B cell (primary cell): ENCODE data around the gene ZNF618. TPM values are rescaled to one million over a fixed set of nuclear protein-coding genes. Genes with fewer than 3 reads are reported as not detected.

Source experiments
- ATAC-seq: fragments of 200-7000 bp; cut with Tn5 transposase; one replicate; pipeline ENCODE4 v1.10.0; 2021; ENCODE audit warnings: low read depth, mild to moderate bottlenecking, moderate number of reproducible peaks, moderate library complexity
- CTCF ChIA-PET: fragments of 350-600 bp; sonication (Branson Sonifier 250); formaldehyde crosslinking; loops from one replicate; lab custom pipeline; 2021; ENCODE audit warnings: antibody characterized with exemption, inconsistent platforms; lab: Charles Lee
- POLR2A ChIA-PET: fragments of 350-600 bp; sonication (Branson Sonifier 250); formaldehyde crosslinking; loops from one replicate; lab custom pipeline; 2021; ENCODE audit warnings: antibody characterized with exemption; lab: Charles Lee
- DNase-seq: peaks from one replicate; pipeline ENCODE4 v3.0.0; 2013
- H2AFZ ChIP-seq: 2 replicates; pipeline ENCODE4 v1.6.1; 2012; ENCODE audit warnings: mild to moderate bottlenecking, low read depth, low read length; ENCODE audit not compliant: insufficient read depth, poor library complexity, severe bottlenecking
- H3K27ac ChIP-seq, 2 donors: 1 replicate in 1 of 2; 2 replicates in 1 of 2; pipeline ENCODE4 v1.5.1; 2012 to 2013; ENCODE audit warnings: low read length in 2 of 2, mild to moderate bottlenecking in 2 of 2, moderate library complexity in 1 of 2
- H3K27me3 ChIP-seq, 4 experiments: fragments of 200-600 bp in 1 of 4; sonication (generic) in 1 of 4; replicated peaks in 1 of 4; 1 replicate in 2 of 4; 2 replicates in 2 of 4; pipeline versions ENCODE4 v1.6.1 to v1.7.0; 2013 to 2016; ENCODE audit warnings: low read length in 3 of 4, mild to moderate bottlenecking in 2 of 4, mixed read lengths in 1 of 4, moderate library complexity in 1 of 4; ENCODE audit not compliant: insufficient read depth in 4 of 4, control insufficient read depth in 3 of 4; ENCODE audit errors: control extremely low read depth in 1 of 4
- H3K36me3 ChIP-seq, 2 experiments: replicated peaks in 1 of 2; 1 replicate in 1 of 2; 2 replicates in 1 of 2; pipeline versions ENCODE4 v1.6.1 to v1.7.1; 2013; ENCODE audit warnings: low read length in 1 of 2; ENCODE audit not compliant: insufficient read depth in 2 of 2, control insufficient read depth in 1 of 2; ENCODE audit errors: control extremely low read depth in 1 of 2, extremely low read depth in 1 of 2
- H3K4me1 ChIP-seq, 2 donors: fragments of 200-600 bp in 1 of 2; sonication (generic) in 1 of 2; 1 replicate in 1 of 2; 2 replicates in 1 of 2; pipeline versions ENCODE4 v1.5.1 to v1.6.1; 2013 to 2017; ENCODE audit warnings: low read length in 2 of 2; ENCODE audit not compliant: control insufficient read depth in 2 of 2, insufficient read depth in 2 of 2
- H3K4me2 ChIP-seq: replicated peaks from 2 replicates; pipeline ENCODE3; 2012; ENCODE audit warnings: mild to moderate bottlenecking, low read depth, low read length; ENCODE audit not compliant: poor library complexity, severe bottlenecking
- H3K4me3 ChIP-seq, 5 experiments: fragments of 200-600 bp in 1 of 5; sonication (generic) in 1 of 5; 1 replicate in 3 of 5; 2 replicates in 2 of 5; pipeline versions ENCODE4 v1.5.1 to v1.7.0; 2011 to 2016; ENCODE audit warnings: low read length in 4 of 5, mild to moderate bottlenecking in 4 of 5, low read depth in 2 of 5, control low read depth in 1 of 5, moderate library complexity in 1 of 5; ENCODE audit not compliant: insufficient read depth in 1 of 5; ENCODE audit errors: control extremely low read depth in 1 of 5, extremely low read depth in 1 of 5
- H3K79me2 ChIP-seq: fragments of 200-600 bp; sonication (generic); one replicate; pipeline ENCODE4 v1.6.0; 2016; ENCODE audit warnings: low read length; ENCODE audit not compliant: control insufficient read depth, insufficient read depth
- H3K9ac ChIP-seq: fragments of 200-600 bp; sonication (generic); 2 replicates; pipeline ENCODE4 v1.6.1; 2017; ENCODE audit warnings: mild to moderate bottlenecking, low read length, moderate library complexity
- H3K9me3 ChIP-seq, 3 donors: one replicate each; pipeline versions ENCODE4 v1.6.1 to v1.7.1; 2013; ENCODE audit warnings: low read length in 2 of 3; ENCODE audit not compliant: control insufficient read depth in 2 of 3, insufficient read depth in 1 of 3; ENCODE audit errors: control extremely low read depth in 1 of 3
- H4K20me1 ChIP-seq: 2 replicates; pipeline ENCODE4 v1.6.0; 2012; ENCODE audit warnings: mild to moderate bottlenecking, low read length; ENCODE audit not compliant: insufficient read depth, control insufficient read depth, poor library complexity, severe bottlenecking
- H3K27ac Mint-ChIP-seq: one replicate; pipeline ENCODE4 v1.8.0; 2021; ENCODE audit warnings: mixed read lengths
- H3K27me3 Mint-ChIP-seq: one replicate; pipeline ENCODE4 v1.8.0; 2021; ENCODE audit warnings: mixed read lengths
- H3K4me1 Mint-ChIP-seq: one replicate; pipeline ENCODE4 v1.8.0; 2021; ENCODE audit warnings: mixed read lengths
- H3K4me3 Mint-ChIP-seq: one replicate; pipeline ENCODE4 v1.8.0; 2021; ENCODE audit warnings: mixed read lengths
- H3K9me3 Mint-ChIP-seq: one replicate; pipeline ENCODE4 v1.8.0; 2022; ENCODE audit warnings: mixed read lengths; ENCODE audit not compliant: insufficient read depth
- CTCF ChIP-seq: fragments of 200-600 bp; IDR thresholded peaks from one replicate; pipeline ENCODE4 v1.8.0; 2022; ENCODE audit warnings: antibody characterized with exemption, mild to moderate bottlenecking
- EZH2 ChIP-seq: IDR thresholded peaks from 2 replicates; pipeline ENCODE4 v1.6.1; 2012; ENCODE audit warnings: borderline replicate concordance, low read depth, mild to moderate bottlenecking, moderate library complexity, low read length; ENCODE audit not compliant: insufficient read depth, poor library complexity, severe bottlenecking
- WGBS: methylation state at CpG from one replicate; pipeline ENCODE4 v1.1.5; 2013; ENCODE audit warnings: missing lambda C conversion rate; ENCODE audit not compliant: insufficient coverage; 5-methylcytosine and 5-hydroxymethylcytosine counted together
- intact Hi-C: fragments of 100-400 bp; cut with micrococcal nuclease; formaldehyde crosslinking; loops from one replicate; pipeline ENCODE4 v1.10.0; 2022
- polyA plus RNA-seq: library from polyadenylated mRNA; depleted of rRNA; stranded (reverse); fragments of >200 nt; gene quantifications from 2 replicates; pipeline ENCODE4 v1.2.3, GENCODE V29; 2012
- total RNA-seq, 2 donors: library from RNA; stranded (reverse); fragments of 120-200 nt in 1 of 2; gene quantifications; 1 replicate in 1 of 2; 2 replicates in 1 of 2; pipeline versions ENCODE4 v1.2.3 to v1.2.4, GENCODE V29; 2013 to 2022

The ZNF618 gene
- total and polyA plus RNA-seq, 2 donors (not counting 1 experiment from before 2014, with no cell fraction given), result 1.4 to 2.5 TPM

DNA sequence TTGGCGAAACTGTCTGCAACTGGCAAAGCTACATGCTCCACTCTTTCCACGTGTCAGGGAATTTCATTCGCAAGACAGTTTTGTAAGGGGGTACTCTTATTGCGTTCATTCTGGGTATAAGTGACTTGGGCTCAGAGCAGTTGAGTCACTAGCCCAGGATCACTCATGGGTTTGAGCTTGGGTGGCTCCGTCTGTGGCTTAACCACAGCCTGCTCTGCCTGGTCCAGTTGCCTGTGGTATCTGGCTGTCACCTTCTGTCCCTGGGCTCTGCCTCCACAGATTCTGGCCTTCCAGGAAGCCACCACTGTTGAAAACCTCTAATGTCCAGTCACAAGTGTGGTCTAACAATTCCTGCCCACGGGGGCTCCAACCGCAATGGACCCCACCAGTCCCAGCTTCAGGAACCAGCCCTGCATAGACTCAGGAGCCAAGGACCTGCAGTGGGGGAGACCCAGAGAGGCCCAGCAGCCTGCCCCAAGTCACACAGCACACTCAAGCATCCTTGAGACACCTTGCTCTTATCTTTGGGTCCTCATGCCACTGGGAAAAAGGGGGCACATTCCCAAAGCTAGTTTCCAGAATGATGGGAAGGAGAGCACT is 212.6 kb downstream of the ZNF618 start:
- Histone ChIP-seq H3K27me3 (no peaks in the 10 kb centered on the region), H3K36me3 (no peaks in the 10 kb centered on the region), H2AFZ (no peak overlapping the region), H3K9me3 (no peaks in the 10 kb centered on the region), H3K4me3 (no peak overlapping the region), H3K79me2 (no peaks in the 10 kb centered on the region), H4K20me1 (no peaks in the 10 kb centered on the region), H3K27ac (no peak overlapping the region), H3K4me2 (no peak overlapping the region), H3K9ac (no peak overlapping the region), H3K4me1 (no peaks in the 10 kb centered on the region)
- POLR2A ChIA-PET, result no interaction called here
- Mint-ChIP-seq H3K4me3 (no peak overlapping the region), H3K4me1 (no peaks in the 10 kb centered on the region), H3K27me3 (peaks cover 15% of the 10 kb centered on the region), H3K27ac (no peak overlapping the region), H3K9me3 (no peaks in the 10 kb centered on the region)
- DNase-seq, result no peak
- ATAC-seq, result no peak
- CTCF ChIA-PET, result interaction anchor here (1.0 kb wide), 1 partner anchor 19 kb away, joined by 3 read pairs; no protein-coding TSS in a partner anchor
- 91% methylated on average over 7 of the region's 7 CpGs for WGBS
- intact Hi-C loops, result no loop called here
- TF ChIP-seq EZH2 (no peak), CTCF (no peak)

DNA sequence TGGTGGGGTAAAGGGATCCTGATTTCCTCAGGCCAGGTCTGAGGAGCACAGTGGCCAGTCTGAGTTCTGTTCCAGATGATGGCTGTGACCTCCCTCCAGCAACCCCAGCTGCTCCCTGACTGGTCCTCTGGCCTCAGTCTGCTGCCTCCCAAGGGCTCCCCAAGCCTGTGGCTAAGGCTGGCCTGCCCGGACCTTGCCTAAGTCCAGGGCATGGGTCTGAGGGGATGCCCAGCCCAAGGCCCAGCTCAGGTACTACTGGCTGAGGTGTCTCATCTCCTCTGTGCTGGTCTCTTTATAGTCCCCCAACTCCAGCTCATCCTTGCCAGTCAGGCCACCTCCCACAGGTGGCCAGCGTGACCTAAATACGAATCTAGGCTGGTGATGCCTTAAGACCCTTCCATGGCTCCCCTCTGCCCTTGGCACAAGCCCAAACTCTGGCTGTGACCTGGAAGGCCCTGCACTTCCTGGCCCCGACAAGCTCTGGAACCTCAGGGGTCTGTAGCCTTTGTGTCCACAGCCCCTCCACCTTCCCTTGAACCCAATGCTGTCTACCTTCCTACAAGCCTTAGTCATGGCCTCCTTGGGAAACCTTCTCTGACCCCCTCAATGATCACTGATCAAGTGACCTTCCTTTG is 213.2 kb downstream of the ZNF618 start:
- ChIA-PET POLR2A (no interaction called here), CTCF (no interaction called here)
- no peaks in the 10 kb centered on the region for H3K9me3 ChIP-seq
- H2AFZ ChIP-seq, result no peak overlapping the region
- intact Hi-C loops, result no loop called here
- H4K20me1 ChIP-seq, result no peaks in the 10 kb centered on the region
- no peak for TF ChIP-seq CTCF
- TF ChIP-seq EZH2, result no peak
- H3K9ac ChIP-seq, result no peak overlapping the region
- no peaks in the 10 kb centered on the region for H3K4me1 Mint-ChIP-seq
- H3K4me2 ChIP-seq, result no peak overlapping the region
- no peak overlapping the region for H3K27ac Mint-ChIP-seq
- H3K79me2 ChIP-seq, result no peaks in the 10 kb centered on the region
- no peaks in the 10 kb centered on the region for H3K9me3 Mint-ChIP-seq
- ATAC-seq (no peak), DNase-seq (no peak)
- H3K4me1 ChIP-seq, result no peaks in the 10 kb centered on the region
- WGBS, result 85% methylated on average over 4 of the region's 4 CpGs
- no peaks in the 10 kb centered on the region for H3K36me3 ChIP-seq
- no peak overlapping the region for H3K4me3 Mint-ChIP-seq
- H3K27me3 ChIP-seq, result no peaks in the 10 kb centered on the region
- H3K4me3 ChIP-seq, result no peak overlapping the region
- peaks cover 11% of the 10 kb centered on the region for H3K27me3 Mint-ChIP-seq
- H3K27ac ChIP-seq, result no peak overlapping the region
